Measurements from ENCODE around the gene UBE2M.
"Not testable (repeated sequence)": the region's sequence is repeated elsewhere in the genome, so short reads cannot be mapped to it uniquely, and the experiment has no call there.

DNA sequence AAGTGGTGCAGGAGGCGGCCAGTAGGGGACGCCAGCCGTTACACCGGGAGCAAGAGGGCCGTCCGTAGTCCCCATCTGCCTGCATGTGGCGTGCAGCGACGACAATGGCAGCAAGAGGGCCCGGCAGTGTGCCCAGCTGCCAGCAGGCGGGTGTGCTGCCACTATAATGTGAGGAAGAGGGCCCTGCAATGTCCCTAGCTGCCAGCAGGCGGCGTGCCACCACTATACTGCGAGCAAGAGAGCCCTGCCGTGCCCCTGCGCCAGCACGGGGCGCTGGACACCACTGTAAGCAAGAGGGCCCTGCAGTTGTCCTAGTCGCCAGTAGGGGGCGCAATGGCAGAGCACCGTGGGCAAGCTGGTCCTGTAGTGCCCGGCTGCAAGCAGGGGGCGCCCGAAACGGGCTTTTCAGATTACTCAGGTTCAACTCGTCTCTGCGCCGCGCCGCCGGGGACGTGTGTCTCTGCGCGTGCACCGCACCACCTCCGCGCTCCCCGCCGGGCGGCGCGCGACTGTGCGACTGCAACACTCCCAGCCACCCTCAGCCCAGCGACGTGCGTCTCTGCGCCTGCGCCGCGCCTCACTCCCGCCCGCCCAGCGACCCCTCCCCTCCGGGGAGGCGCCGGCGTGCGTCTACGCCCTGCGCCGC is 48.0 kb upstream of the UBE2M start:
- TF ChIP-seq, protein P1, sequence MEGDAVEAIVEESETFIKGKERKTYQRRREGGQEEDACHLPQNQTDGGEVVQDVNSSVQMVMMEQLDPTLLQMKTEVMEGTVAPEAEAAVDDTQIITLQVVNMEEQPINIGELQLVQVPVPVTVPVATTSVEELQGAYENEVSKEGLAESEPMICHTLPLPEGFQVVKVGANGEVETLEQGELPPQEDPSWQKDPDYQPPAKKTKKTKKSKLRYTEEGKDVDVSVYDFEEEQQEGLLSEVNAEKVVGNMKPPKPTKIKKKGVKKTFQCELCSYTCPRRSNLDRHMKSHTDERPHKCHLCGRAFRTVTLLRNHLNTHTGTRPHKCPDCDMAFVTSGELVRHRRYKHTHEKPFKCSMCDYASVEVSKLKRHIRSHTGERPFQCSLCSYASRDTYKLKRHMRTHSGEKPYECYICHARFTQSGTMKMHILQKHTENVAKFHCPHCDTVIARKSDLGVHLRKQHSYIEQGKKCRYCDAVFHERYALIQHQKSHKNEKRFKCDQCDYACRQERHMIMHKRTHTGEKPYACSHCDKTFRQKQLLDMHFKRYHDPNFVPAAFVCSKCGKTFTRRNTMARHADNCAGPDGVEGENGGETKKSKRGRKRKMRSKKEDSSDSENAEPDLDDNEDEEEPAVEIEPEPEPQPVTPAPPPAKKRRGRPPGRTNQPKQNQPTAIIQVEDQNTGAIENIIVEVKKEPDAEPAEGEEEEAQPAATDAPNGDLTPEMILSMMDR (IDR thresholded peaks at IDR 0.05): peak; percentile 54
- TF ChIP-seq ZFX (IDR thresholded peaks at IDR 0.05; ENCODE audit: borderline replicate concordance): not testable (repeated sequence)
